IPS-20b (cell line): ENCODE data around the gene EDA.

Source experiments
- H3K27ac ChIP-seq: one replicate; pipeline ENCODE4 v1.5.1; 2013; ENCODE audit warnings: low read length
- H3K27me3 ChIP-seq: 2 replicates; pipeline ENCODE4 v1.6.1; 2013; ENCODE audit warnings: mild to moderate bottlenecking, low read length, inconsistent platforms; ENCODE audit not compliant: insufficient read depth
- H3K36me3 ChIP-seq: 2 replicates; pipeline ENCODE4 v1.6.1; 2013; ENCODE audit warnings: low read depth, mild to moderate bottlenecking, inconsistent platforms, low read length, moderate library complexity; ENCODE audit not compliant: insufficient read depth
- H3K4me1 ChIP-seq: 2 replicates; pipeline ENCODE4 v1.6.1; 2013; ENCODE audit warnings: mild to moderate bottlenecking, control low read depth, inconsistent platforms, low read length, moderate library complexity; ENCODE audit not compliant: insufficient read depth
- H3K4me3 ChIP-seq: 2 replicates; pipeline ENCODE4 v1.5.1; 2013; ENCODE audit warnings: mild to moderate bottlenecking, low read length, inconsistent platforms
- H3K9ac ChIP-seq: 2 replicates; pipeline ENCODE4 v1.6.1; 2013; ENCODE audit warnings: low read depth, mild to moderate bottlenecking, inconsistent platforms, low read length, moderate library complexity
- H3K9me3 ChIP-seq: 2 replicates; pipeline ENCODE4 v1.6.1; 2013; ENCODE audit warnings: mild to moderate bottlenecking, low read depth, low read length, inconsistent platforms; ENCODE audit not compliant: insufficient read depth

Gene EDA

DNA sequence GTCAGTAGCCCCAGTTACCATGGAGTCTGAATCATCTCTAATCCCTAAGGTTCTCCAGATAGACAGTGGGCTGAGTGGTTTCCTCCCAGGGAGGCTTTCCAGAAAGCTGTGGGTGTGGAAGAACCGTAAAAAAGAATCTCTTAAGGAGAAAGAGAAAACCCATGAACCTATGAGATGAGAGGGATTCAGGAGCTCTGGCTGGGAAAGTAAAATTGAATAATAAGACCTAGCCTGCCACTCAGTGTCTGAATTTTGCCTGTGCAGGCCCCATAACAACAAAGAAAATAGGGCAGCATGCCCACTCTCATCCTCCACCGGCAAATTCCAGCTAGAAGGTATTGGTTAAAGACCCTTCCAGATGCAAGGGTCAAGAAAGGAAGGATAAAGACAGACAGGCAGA lies 416.9 kb downstream of the EDA start:
- no peak overlapping the region for H3K9ac ChIP-seq
- H3K9me3 ChIP-seq: no peaks in the 10 kb centered on the region
- no peak overlapping the region for H3K4me3 ChIP-seq
- H3K27ac ChIP-seq: no peak overlapping the region
- H3K36me3 ChIP-seq: no peaks in the 10 kb centered on the region
- H3K4me1 ChIP-seq: no peaks in the 10 kb centered on the region
- no peaks in the 10 kb centered on the region for H3K27me3 ChIP-seq

- no peak overlapping the region for H3K9ac ChIP-seq
- no peaks in the 10 kb centered on the region for H3K4me1 ChIP-seq
- H3K27me3 ChIP-seq: no peaks in the 10 kb centered on the region
- H3K36me3 ChIP-seq: no peaks in the 10 kb centered on the region
- no peaks in the 10 kb centered on the region for H3K9me3 ChIP-seq
- no peak overlapping the region for H3K27ac ChIP-seq
- no peak overlapping the region for H3K4me3 ChIP-seq
Observed at GRCh38 chrX:70033348-70034051, 417.6 kb downstream of the EDA start.

GRCh38 chrX:70034646-70035045 lies 418.7 kb downstream of the EDA start:
- no peaks in the 10 kb centered on the region for H3K4me1 ChIP-seq
- no peak overlapping the region for H3K27ac ChIP-seq
- no peaks in the 10 kb centered on the region for H3K27me3 ChIP-seq
- no peak overlapping the region for H3K4me3 ChIP-seq
- no peak overlapping the region for H3K9ac ChIP-seq
- no peaks in the 10 kb centered on the region for H3K9me3 ChIP-seq
- no peaks in the 10 kb centered on the region for H3K36me3 ChIP-seq

DNA sequence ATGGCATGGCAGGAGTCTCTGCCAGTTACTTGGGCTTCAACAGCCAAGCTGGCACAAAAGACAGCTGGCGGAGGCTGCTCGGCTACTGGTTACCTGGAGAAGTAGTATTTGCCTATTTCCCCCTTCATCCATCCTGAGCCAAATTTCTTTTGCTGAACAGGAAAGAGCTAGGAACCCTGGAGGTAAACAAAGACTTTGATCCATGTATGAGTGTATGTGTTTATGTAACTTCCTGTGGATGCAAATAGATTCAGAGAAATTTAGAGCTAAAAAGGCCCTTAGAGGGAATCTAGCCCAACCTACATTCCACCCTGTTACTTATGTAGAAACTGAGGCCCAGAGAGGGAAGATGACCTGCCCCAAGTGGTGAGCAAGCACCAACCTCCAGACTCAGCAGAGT lies 422.6 kb downstream of the EDA start:
- no peaks in the 10 kb centered on the region for H3K9me3 ChIP-seq
- H3K9ac ChIP-seq: no peak overlapping the region
- no peak overlapping the region for H3K4me3 ChIP-seq
- no peaks in the 10 kb centered on the region for H3K4me1 ChIP-seq
- no peaks in the 10 kb centered on the region for H3K36me3 ChIP-seq
- no peak overlapping the region for H3K27ac ChIP-seq
- H3K27me3 ChIP-seq: no peaks in the 10 kb centered on the region

DNA sequence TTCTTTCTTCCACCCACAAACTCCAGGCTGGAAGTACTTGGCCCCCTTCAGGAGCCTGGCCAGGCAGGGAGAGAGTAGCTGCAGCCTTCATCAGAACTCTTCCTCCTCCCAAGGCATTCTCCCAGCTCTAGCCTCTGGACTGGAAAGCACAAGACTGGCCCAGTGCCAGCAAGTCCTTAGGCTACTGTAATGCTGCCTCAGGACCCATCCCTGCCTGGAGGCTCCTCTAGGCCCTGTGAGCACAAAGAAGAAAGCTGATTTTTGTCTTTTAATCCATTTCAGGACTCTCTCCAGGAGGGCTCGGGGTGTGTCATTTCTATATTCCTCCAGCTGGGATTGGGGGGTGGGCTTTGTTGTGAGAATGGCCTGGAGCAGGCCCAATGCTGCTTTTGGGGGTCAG lies 423.0 kb downstream of the EDA start:
- Histone ChIP-seq H3K9ac (no peak overlapping the region), H3K36me3 (no peaks in the 10 kb centered on the region), H3K4me1 (no peaks in the 10 kb centered on the region), H3K4me3 (no peak overlapping the region), H3K9me3 (no peaks in the 10 kb centered on the region), H3K27ac (no peak overlapping the region), H3K27me3 (no peaks in the 10 kb centered on the region)

GRCh38 chrX:70039758-70040157 lies 423.8 kb downstream of the EDA start:
- Histone ChIP-seq H3K36me3 (no peaks in the 10 kb centered on the region), H3K27ac (no peak overlapping the region), H3K27me3 (no peaks in the 10 kb centered on the region), H3K4me1 (no peaks in the 10 kb centered on the region), H3K9me3 (no peaks in the 10 kb centered on the region), H3K9ac (no peak overlapping the region), H3K4me3 (no peak overlapping the region)

DNA sequence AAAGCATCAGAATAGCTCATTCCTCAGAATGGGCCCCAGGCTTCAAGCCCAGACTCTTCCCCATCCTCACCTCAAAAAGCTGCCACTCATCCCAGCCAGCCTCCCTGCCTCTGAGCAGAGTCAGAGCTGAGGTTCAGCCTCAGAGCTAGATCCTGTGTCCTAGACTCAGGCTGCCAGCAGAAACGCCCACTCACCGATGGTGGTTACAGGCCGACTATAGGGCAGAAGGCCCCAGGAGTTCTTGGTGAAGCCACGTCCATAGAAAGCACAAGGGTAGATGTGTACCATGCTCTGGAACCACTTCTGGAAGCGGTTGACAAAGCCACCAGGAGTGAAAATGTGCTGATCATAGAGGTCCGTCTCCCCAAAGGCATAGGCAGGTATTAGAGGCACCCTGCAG lies 426.1 kb downstream of the EDA start:
- no peak overlapping the region for H3K9ac ChIP-seq
- H3K4me1 ChIP-seq: no peaks in the 10 kb centered on the region
- no peaks in the 10 kb centered on the region for H3K36me3 ChIP-seq
- no peak overlapping the region for H3K27ac ChIP-seq
- no peaks in the 10 kb centered on the region for H3K27me3 ChIP-seq
- H3K4me3 ChIP-seq: no peak overlapping the region
- H3K9me3 ChIP-seq: no peaks in the 10 kb centered on the region

GRCh38 chrX:70042399-70043371 lies 426.8 kb downstream of the EDA start:
- no peaks in the 10 kb centered on the region for H3K9me3 ChIP-seq
- H3K9ac ChIP-seq: no peak overlapping the region
- H3K4me3 ChIP-seq: no peak overlapping the region
- no peaks in the 10 kb centered on the region for H3K36me3 ChIP-seq
- H3K4me1 ChIP-seq: no peaks in the 10 kb centered on the region
- H3K27ac ChIP-seq: no peak overlapping the region
- no peaks in the 10 kb centered on the region for H3K27me3 ChIP-seq

GRCh38 chrX:70043685-70044084 lies 427.8 kb downstream of the EDA start:
- Histone ChIP-seq H3K27me3 (no peaks in the 10 kb centered on the region), H3K9ac (no peak overlapping the region), H3K27ac (no peak overlapping the region), H3K4me1 (no peaks in the 10 kb centered on the region), H3K36me3 (no peaks in the 10 kb centered on the region), H3K9me3 (no peaks in the 10 kb centered on the region), H3K4me3 (no peak overlapping the region)

DNA sequence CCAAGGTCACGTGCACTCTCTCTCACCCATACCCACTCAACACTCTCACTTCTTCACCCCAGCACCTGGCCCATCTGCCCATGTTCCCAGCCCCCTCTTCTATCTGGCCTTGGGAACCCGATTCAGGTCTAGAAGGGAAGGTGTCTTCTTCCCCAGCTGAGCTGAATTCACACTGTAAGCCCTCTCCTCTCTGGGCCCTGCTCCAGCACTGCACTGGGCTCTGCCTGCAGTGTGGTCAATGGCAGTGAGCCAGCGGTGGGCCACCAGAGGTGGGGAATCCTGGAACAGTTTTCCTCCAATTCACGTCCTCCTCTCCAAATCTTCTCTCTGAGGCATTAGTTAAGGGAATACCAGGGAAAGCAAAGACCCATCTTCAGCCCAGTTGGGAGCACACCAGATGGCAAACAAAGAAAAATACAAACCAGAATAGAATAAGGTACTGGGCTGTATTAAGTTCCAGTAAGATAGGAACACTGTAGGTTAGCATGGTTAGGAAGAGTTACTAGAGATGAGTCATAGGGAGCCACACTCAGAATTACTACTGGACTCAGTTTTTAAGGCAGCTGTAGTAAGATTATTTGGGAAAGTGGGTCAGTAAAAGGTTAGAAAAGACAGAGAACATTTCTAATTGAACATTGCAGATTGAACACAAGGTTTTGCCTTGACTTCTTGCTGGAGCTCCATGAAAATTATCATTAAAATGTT lies 428.8 kb downstream of the EDA start:
- no peak overlapping the region for H3K27ac ChIP-seq
- H3K4me1 ChIP-seq: no peaks in the 10 kb centered on the region
- H3K36me3 ChIP-seq: no peaks in the 10 kb centered on the region
- no peak overlapping the region for H3K9ac ChIP-seq
- H3K9me3 ChIP-seq: no peaks in the 10 kb centered on the region
- no peak overlapping the region for H3K4me3 ChIP-seq
- H3K27me3 ChIP-seq: no peaks in the 10 kb centered on the region

- Histone ChIP-seq H3K4me3 (no peak overlapping the region), H3K27me3 (no peaks in the 10 kb centered on the region), H3K9me3 (no peaks in the 10 kb centered on the region), H3K36me3 (no peaks in the 10 kb centered on the region), H3K9ac (no peak overlapping the region), H3K4me1 (no peaks in the 10 kb centered on the region), H3K27ac (no peak overlapping the region)
Observed at GRCh38 chrX:70046978-70047377, 431.1 kb downstream of the EDA start.
